HepG2 (cell line): ENCODE measurements around the gene NUDT21. TPM values are rescaled to one million over a fixed set of nuclear protein-coding genes. Genes with fewer than 3 reads are reported as not detected.

Experiments
- AGO1 ChIP-seq: fragments of 200-400 bp; formaldehyde crosslinking; IDR thresholded peaks from 2 replicates; pipeline ENCODE4 v1.6.1; 2017; ENCODE audit warnings: mild to moderate bottlenecking, low read depth, low read length, moderate library complexity; ENCODE audit not compliant: poor library complexity, severe bottlenecking
- AGO2 ChIP-seq: fragments of 200-400 bp; formaldehyde crosslinking; optimal IDR thresholded peaks from 2 replicates; pipeline ENCODE3; 2017; ENCODE audit warnings: mild to moderate bottlenecking, low read depth, low read length, moderate library complexity
- CTCF ChIP-seq: sonication (generic); formaldehyde crosslinking; IDR thresholded peaks from 2 replicates; pipeline ENCODE4 v1.5.0; 2020; ENCODE audit warnings: mild to moderate bottlenecking, missing genetic modification reagents, moderate library complexity
- ELF4 ChIP-seq: sonication (generic); formaldehyde crosslinking; IDR thresholded peaks from 2 replicates; pipeline ENCODE4 v1.5.0; 2020; ENCODE audit warnings: missing genetic modification reagents, mild to moderate bottlenecking, moderate library complexity, borderline replicate concordance
- FOXA1 ChIP-seq, 2 experiments: fragments of 450-650 bp in 1 of 2; sonication (generic) in 1 of 2; formaldehyde crosslinking in 1 of 2; IDR thresholded peaks; 2 replicates each; pipeline versions ENCODE4 v1.4.0 to v1.6.1; 2016 to 2020; ENCODE audit warnings: missing genetic modification reagents in 1 of 2
- FOXK1 ChIP-seq: sonication (generic); formaldehyde crosslinking; IDR thresholded peaks from 2 replicates; pipeline ENCODE4 v1.4.0; 2020; ENCODE audit warnings: low read depth, missing genetic modification reagents, borderline replicate concordance
- FOXP4 ChIP-seq: sonication (generic); formaldehyde crosslinking; IDR thresholded peaks from 2 replicates; pipeline ENCODE4 v1.4.0; 2020; ENCODE audit warnings: missing genetic modification reagents
- GZF1 ChIP-seq: sonication (generic); formaldehyde crosslinking; IDR thresholded peaks from 2 replicates; pipeline ENCODE4 v1.5.1; 2020; ENCODE audit warnings: mild to moderate bottlenecking, missing genetic modification reagents
- HCFC1 ChIP-seq: fragments of 150-350 bp; IDR thresholded peaks from 2 replicates; pipeline ENCODE4 v1.6.1; 2014; ENCODE audit warnings: low read depth, low read length
- HMG20A ChIP-seq: IDR thresholded peaks from 2 replicates; pipeline ENCODE4 v1.6.1; 2016; ENCODE audit warnings: borderline replicate concordance
- MTA1 ChIP-seq: sonication (generic); formaldehyde crosslinking; IDR thresholded peaks from 2 replicates; pipeline ENCODE4 v1.4.0; 2020; ENCODE audit warnings: missing genetic modification reagents, mild to moderate bottlenecking, borderline replicate concordance
- NFYB ChIP-seq: sonication (generic); formaldehyde crosslinking; IDR thresholded peaks from 2 replicates; pipeline ENCODE4 v1.4.0; 2020; ENCODE audit warnings: missing genetic modification reagents
- POLR2AphosphoS5 ChIP-seq: IDR thresholded peaks from 2 replicates; pipeline ENCODE4 v1.6.1; 2012; ENCODE audit warnings: low read depth, low read length
- SCMH1 ChIP-seq: sonication (generic); formaldehyde crosslinking; IDR thresholded peaks from 2 replicates; pipeline ENCODE4 v1.9.0; 2021; ENCODE audit warnings: missing genetic modification reagents, mild to moderate bottlenecking, borderline replicate concordance
- ZBTB21 ChIP-seq: sonication (generic); formaldehyde crosslinking; IDR thresholded peaks from 2 replicates; pipeline ENCODE4 v1.4.0; 2020; ENCODE audit warnings: missing genetic modification reagents
- ZBTB7B ChIP-seq: sonication (generic); formaldehyde crosslinking; IDR thresholded peaks from 2 replicates; pipeline ENCODE4 v1.4.0; 2020; ENCODE audit warnings: missing genetic modification reagents
- ZNF264 ChIP-seq: sonication (generic); formaldehyde crosslinking; IDR thresholded peaks from 2 replicates; pipeline ENCODE4 v1.4.0; 2020; ENCODE audit warnings: missing genetic modification reagents
- ZNF562 ChIP-seq: sonication (generic); formaldehyde crosslinking; IDR thresholded peaks from 2 replicates; pipeline ENCODE4 v1.8.0; 2022; ENCODE audit warnings: missing genetic modification reagents, borderline replicate concordance
- ZNF672 ChIP-seq: sonication (generic); formaldehyde crosslinking; IDR thresholded peaks from 2 replicates; pipeline ENCODE4 v1.8.1; 2022; ENCODE audit warnings: missing genetic modification reagents
- ZNF770 ChIP-seq: sonication (generic); formaldehyde crosslinking; IDR thresholded peaks from 2 replicates; pipeline ENCODE4 v1.5.0; 2020; ENCODE audit warnings: mild to moderate bottlenecking, missing genetic modification reagents
- ZNF883 ChIP-seq: sonication (generic); formaldehyde crosslinking; IDR thresholded peaks from 2 replicates; pipeline ENCODE4 v1.5.1; 2020; ENCODE audit warnings: mild to moderate bottlenecking, missing genetic modification reagents; ENCODE audit errors: not compliant biosample characterization
- polyA plus RNA-seq, 8 experiments: library from polyadenylated mRNA; depleted of rRNA in 3 of 8; stranded (reverse) in 7 of 8; unstranded in 1 of 8; fragments of >200 nt; fragmentation: Illumina TruSeq in 4 of 8; extraction: Trizol in 4 of 8; gene quantifications; 2 replicates each; pipeline versions ENCODE4 v1.2.1 to v1.2.3, GENCODE V29; 2011 to 2016; ENCODE audit warnings: low read depth in 4 of 8, missing spikeins in 1 of 8, mixed read lengths in 1 of 8; ENCODE audit not compliant: insufficient read depth in 1 of 8
- total RNA-seq, 5 experiments: library from RNA; depleted of rRNA; stranded (reverse); fragments of >200 nt; fragmentation: Illumina TruSeq; extraction: Trizol; gene quantifications; 2 replicates each; pipeline ENCODE4 v1.2.3, GENCODE V29; 2016; ENCODE audit warnings: low read depth in 1 of 5

NUDT21 gene
- total and polyA plus RNA-seq, 2 of the 13 experiments (the other 11 are each of a cell fraction or from before 2014, with no cell fraction given) = 177 to 210 TPM

- no peak; the same call in 1 of the 2 replicates for TF ChIP-seq CTCF (CRISPR knock-in tag)
- no peak for TF ChIP-seq SCMH1 (CRISPR knock-in tag)
- TF ChIP-seq ZNF883 (CRISPR knock-in tag) = peak; percentile 88
- TF ChIP-seq NFYB (CRISPR knock-in tag) = peak; percentile 98
- peak; percentile 54; the same call in 1 of the 2 replicates for TF ChIP-seq GZF1 (CRISPR knock-in tag)
- TF ChIP-seq ZNF770 = 0 out of 2 replicates have a peak, but pooled peaks have one; percentile 1
- TF ChIP-seq ZBTB7B = no peak; the same call in 1 of the 2 replicates
- no peak for TF ChIP-seq ZNF562 (CRISPR knock-in tag)
- peak; percentile 59; the same call in 1 of the 2 replicates for TF ChIP-seq HCFC1
- TF ChIP-seq HMG20A (CRISPR knock-in tag) = no peak
- TF ChIP-seq ZNF264 (CRISPR knock-in tag) = peak; percentile 61; the same call in 1 of the 2 replicates
- peak; percentile 68 for TF ChIP-seq AGO2
- peak; percentile 91 for TF ChIP-seq POLR2AphosphoS5
- TF ChIP-seq AGO1 = peak; percentile 70
- TF ChIP-seq ZBTB21 (CRISPR knock-in tag) = no peak
- no peak; the same call in 1 of the 2 replicates for TF ChIP-seq MTA1 (CRISPR knock-in tag)
- TF ChIP-seq ZNF672 = no peak
- TF ChIP-seq FOXK1 (CRISPR knock-in tag) = no peak; the same call in 1 of the 2 replicates
- peak; percentile 63; the same call in 1 of the 2 replicates for TF ChIP-seq ELF4
- no peak; the same call in 1 of the 2 replicates for TF ChIP-seq FOXP4 (CRISPR knock-in tag)
- no peak for TF ChIP-seq FOXA1 (IDR thresholded peaks at IDR 0.05)
- TF ChIP-seq FOXA1 (CRISPR knock-in tag; IDR thresholded peaks at IDR 0.05) = no peak; the same call in 1 of the 2 replicates
These were observed at the start of gene NUDT21, which contains the start of gene OGFOD1 (continued) for GRCh38 chr16:56450986-56451752.
